Mucosa of gallbladder (tissue), 1 donor: ENCODE results near the gene PMIS2. TPM values are rescaled to one million over a fixed set of nuclear protein-coding genes. Genes with fewer than 3 reads are reported as not detected.
"Not testable (repeated sequence)": the region's sequence is repeated elsewhere in the genome, so short reads cannot be mapped to it uniquely, and the experiment has no call there.

Source experiments
- DNase-seq: peaks from one replicate; pipeline ENCODE4 v3.0.0-alpha.2; 2020; ENCODE audit warnings: low spot score
- total RNA-seq: library from RNA; stranded (reverse); gene quantifications from one replicate; pipeline ENCODE4 v1.2.1, GENCODE V29; 2021
- donor health status: DM: no; HTN: no; CAD: no.

The PMIS2 gene
- total RNA-seq, 1 donor from 2014 or later, result not detected

DNA sequence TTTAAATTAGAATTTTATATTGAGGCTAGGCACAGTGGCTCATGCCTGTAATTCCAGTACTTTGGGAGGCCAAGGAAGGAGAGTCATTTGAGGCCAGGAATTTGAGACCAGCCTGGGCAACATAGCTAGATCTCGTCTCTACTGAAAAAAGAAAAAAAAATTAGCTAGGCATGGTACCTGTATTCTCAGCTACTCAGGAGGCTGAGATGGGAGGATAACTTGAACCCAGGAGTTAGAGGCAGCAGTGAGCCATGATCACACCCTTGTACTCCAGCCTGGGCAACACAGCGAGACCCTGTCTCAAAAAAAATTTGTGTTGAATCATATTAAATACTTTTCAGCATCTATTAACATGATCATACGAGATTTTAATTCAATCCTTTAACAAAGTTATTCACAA, 4.9 kb downstream of the PMIS2 start:
- DNase-seq, result no peak

DNA sequence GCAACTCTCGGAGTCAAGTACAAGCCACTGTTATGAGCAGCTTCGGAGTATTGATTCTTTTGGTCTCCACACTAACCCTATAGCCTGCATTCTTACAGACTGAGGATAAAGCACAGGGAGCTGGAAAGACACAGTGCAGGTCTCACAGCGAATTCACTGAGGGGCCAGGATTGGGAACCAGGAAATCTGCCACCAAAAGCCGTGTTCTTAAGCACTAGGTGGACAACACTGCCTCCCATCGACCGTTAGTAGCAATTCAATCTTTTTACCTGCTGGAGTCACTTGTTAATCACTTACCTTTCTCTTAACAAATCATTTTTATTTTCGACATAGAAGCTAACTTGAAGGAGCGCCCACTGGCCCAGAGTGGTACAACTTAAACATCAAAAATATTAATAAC, 6.3 kb downstream of the PMIS2 start:
- peak; percentile 24 for DNase-seq

DNA sequence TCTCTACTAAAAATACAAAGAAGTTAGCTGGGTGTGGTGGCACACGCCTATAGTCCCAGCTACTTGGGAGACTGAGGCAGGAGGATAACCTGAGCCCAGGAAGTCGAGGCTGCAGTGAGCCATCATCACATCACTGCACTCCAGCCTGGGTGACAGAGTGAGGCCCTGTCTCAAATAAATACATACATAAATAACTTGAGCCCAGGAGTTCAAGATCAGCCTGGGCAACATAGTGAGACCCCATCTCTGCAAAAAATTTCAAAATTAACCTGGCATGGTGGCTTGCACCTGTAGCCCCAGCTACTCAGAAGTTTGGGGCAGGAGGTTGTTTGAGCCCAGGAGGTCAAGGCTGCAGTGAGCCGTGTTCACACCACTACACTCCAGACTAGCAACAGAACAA, 9.1 kb downstream of the PMIS2 start:
- DNase-seq, result not testable (repeated sequence)

DNA sequence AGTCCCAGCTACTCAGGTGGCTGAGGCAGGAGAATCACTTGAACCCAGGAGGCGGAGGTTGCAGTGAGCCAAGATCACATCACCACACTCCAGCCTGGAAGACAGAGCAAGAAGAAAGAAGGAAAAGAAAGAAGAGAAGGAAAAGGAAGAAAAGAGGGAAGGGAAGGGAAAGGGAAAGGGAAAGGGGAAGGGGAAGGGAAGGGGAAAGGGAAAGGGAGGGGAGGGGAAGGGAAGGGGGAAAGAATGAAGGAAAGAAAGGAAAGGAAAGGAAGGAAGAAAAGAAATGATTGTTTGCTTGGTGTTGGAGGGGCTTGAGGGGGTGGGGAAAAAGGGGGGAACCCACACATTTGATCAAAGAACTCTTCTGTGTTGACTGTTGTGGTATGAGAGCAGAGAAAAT, 10.0 kb downstream of the PMIS2 start:
- DNase-seq, result no peak

DNA sequence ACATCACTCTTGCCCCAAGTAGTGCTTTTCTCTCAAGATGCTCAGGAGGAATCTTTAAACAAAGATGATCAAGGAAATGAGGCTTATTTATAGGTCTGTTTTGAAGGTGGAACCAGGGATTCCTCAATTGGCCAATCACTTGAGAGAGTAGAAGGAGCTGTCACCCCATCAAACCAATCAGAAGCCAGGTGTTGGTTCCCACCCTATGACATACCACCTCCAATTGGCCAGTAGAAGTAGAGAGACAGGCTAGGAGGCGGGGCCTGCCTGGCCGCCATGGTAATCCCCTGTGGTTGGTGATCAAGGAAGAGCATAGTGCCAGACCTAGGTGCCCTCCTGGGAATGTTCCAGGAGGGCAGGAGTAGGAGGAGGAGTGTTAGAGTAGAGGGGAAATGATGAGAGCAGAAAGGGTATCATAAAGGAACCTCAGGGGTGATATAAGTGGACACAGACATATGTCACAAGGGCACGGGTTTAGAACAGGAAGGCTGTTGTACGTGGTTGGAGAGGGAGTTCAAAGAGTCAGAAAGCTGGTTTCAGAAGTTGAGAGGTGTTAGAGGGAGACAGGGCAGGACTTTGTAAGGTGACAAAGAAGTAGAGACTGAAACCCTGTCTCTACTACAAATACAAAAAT, 10.5 kb downstream of the PMIS2 start:
- no peak for DNase-seq

DNA sequence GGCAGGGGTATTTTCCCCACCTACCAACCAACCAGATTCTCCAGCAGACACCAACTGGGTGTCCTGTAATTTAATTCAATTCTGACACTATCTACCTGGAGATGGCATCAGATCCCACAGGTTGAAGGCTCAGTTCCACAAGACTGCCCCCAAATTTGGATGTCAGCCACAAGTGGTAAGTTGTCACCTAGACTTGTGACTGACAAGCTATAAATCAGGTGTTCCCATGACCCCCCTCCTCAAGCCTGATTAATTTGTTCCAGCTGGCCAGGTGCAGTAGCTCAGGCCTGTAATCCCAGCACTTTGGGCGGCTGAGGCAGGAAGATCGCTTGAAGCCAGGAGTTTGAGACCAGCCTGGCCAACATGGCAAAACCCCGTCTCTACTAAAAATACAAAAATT, 16.0 kb downstream of the PMIS2 start:
- no peak for DNase-seq

DNA sequence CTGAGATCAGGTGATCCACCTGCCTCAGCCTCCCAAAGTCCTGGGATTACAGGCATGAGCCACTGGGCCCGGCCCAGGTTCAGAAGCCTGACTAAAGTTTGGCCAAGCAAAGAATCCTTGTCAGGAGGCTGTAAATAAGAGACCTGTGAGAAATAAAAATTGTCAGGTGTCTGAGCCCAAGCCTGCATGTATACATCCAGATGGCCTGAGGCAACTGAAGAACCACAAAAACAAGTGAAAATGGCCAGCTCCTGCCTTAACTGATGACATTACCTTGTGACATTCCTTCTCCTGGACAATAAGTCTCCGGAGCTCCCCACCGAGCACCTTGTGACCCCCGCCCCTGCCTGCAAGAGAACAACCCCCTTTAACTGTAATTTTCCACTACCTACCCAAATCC, 18.5 kb downstream of the PMIS2 start:
- DNase-seq, result not testable (repeated sequence)

DNA sequence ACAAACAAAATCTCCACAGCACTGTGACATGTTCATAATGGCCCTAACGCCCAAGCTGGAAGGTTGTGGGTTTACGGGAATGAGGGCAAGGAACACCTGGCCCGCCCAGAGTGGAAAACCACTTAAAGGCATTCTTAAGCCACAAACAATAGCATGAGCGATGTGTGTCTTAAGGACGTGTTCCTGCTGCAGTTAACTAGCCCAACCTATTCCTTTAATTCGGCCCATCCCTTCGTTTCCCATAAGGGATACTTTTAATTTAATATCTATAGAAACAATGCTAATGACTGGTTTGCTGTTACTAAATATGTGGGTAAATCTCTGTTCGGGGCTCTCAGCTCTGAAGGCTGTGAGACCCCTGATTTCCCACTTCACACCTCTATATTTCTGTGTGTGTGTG, 21.2 kb downstream of the PMIS2 start:
- not testable (repeated sequence) for DNase-seq

DNA sequence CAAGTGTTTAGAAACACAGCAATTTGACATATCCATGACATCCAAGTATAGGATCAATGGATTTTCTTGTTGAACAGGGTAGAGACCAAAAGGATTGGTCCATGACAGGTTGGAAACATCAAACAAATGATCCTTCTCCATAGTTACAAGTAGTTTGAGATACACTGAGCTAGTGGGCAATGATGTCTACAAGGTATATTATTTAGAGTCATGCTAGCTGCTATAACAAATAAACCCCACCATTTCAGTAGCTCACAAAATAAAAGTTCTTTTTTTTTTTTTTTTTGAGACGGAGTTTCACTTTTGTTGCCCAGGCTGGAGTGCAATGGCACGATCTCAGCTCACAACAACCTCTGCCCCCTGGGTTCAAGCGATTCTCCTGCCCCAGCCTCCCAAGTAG, 21.7 kb downstream of the PMIS2 start:
- no peak for DNase-seq

DNA sequence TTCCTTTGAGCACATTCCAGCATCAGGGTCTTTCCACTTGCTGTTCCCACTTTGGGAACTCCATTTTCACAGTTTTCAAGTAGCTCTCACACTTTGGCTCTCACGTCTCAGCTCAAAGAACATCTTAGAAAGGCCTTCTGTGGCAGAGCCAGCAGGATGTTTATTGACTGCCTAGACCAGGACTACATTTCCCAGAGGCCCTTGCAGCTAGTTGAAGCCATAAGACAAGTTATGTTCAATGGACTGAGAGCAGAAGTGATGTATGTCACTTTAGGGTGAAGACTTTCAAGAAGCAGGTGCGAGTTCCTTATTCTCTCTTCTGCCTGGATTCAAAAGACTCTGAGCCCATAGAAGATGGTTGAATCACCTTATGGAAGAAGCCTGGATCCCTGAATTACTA, 22.3 kb downstream of the PMIS2 start:
- DNase-seq, result no peak

DNA sequence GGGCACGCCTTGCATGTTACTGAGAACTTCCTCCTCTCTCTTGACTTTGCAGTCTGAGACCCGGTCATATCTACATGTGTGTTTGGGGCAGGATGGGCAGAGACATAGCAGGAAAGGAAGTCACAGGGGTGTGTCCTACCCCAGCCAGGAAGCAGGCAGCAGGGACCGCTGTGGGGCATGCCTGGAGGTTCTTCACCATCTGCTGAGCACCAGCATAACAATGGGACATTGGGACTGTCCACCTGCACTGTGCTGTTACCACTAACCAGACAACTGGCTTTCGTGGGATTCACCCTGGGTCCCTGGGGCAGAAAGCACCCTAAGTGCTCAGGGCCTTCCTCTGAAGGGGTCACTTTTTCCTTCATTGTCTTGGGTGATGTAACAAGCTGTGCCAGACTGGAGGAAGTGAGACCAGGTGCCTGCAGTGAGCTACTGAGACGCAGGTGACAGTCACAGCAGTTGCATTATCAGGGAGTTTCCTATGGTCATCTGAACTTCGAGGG, 23.9 kb downstream of the PMIS2 start:
- no peak for DNase-seq

DNA sequence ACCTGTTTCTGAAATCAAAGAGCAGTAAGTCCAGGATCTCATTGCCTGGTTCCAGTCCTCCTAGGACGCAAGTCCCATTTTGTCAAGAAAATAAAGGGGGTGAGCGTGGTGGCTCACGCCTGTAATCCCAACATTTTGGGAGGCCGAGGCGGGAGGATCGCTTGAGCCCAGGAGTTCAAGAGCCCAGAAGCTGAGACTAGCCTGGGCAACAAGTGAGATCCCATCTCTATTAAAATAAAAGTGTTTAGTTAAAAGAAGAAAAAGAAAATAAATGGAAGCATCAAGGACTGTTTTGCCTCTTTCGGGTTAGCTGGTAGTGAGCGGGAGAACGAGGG, 26.2 kb downstream of the PMIS2 start:
- DNase-seq, result no peak

DNA sequence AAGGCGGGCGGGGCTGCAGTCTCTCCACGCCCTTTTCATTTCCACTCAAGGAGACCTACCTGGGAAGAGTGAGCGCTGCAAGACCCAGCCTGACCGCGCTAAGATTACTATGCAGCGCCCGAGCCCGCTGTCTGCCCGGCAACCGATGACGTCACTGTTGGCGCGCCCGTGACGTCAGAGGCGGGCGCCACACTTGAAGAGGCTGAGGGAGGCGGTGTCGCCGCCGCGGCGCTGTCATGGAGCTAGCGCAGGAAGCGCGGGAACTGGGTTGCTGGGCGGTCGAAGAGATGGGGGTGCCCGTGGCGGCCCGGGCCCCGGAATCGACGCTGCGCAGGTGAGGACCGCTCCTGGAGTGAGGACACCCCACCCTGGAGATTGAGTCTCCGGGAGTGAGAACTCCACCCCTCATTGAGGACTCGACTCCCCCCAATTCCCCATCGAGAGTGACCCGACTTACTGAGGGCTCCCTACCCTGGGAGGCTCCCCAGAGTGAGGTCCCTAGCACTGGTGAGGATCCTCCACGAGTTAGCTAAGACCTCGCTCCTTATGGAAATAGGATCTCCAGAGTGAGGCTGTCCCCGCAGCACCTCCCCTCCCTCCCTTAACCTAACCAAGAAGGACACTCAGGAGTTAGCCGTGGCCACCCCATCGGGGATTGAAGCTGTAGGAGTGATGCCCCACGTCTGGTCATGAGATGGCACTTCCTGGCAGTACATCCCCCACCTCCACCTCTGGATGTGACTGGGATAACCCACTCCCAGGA, 26.8 kb downstream of the PMIS2 start, which contains the start of gene HAUS5:
HAUS5 (plus strand) TSS at position 177 of the 763 bp plus-strand sequence; CDS start at position 237, 60 bp downstream.
- peak; percentile 96 for DNase-seq

DNA sequence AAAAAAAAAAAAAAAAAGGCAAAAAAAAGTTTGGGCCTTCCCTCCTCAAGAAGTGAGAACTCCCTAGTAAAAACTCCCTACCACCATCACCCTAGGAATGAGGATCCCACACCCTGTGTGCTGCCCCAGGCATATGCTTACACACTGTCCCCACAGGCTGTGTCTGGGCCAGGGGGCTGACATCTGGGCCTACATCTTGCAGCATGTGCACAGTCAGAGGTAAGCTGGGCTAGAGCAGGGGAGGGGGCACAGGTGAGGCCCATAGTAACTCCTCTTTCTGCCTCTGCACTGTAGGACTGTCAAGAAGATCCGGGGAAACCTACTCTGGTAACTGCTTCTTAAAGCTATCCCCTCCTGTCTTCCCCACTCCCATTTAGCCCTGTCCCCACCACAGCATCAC, 27.6 kb downstream of the PMIS2 start:
- DNase-seq, result no peak

DNA sequence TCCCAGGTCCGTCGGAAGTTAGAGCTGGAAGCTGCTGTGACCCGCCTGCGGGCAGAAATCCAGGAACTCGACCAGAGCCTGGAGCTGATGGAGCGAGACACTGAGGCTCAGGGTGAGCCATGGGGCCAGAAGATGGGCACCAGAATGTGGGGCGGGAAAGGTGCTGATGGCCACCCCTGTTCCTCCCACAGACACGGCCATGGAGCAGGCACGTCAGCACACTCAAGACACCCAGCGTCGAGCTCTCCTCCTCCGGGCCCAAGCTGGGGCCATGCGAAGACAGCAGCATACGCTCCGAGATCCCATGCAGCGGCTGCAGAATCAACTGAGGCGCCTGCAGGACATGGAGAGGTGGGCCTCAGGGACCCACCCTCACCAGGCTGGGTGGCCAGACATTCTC, 29.1 kb downstream of the PMIS2 start:
- DNase-seq, result no peak

DNA sequence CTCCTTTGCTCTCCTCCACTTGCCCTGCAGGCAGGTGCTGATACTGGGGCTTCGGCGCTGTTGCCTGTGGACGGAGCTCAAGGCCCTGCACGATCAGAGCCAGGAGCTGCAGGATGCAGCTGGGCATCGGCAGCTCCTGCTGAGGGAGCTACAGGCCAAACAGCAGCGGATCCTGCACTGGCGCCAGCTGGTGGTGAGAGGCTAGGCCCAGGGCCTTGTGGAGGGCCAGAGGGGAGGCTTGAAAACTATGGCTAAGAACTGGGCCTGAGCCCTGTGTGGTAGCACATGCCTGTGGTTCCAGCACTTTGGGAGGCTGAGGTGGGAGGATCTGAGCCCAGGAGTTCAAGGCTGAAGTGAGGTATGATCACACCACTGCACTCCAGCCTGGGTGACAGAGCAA, 32.9 kb downstream of the PMIS2 start:
- no peak for DNase-seq

DNA sequence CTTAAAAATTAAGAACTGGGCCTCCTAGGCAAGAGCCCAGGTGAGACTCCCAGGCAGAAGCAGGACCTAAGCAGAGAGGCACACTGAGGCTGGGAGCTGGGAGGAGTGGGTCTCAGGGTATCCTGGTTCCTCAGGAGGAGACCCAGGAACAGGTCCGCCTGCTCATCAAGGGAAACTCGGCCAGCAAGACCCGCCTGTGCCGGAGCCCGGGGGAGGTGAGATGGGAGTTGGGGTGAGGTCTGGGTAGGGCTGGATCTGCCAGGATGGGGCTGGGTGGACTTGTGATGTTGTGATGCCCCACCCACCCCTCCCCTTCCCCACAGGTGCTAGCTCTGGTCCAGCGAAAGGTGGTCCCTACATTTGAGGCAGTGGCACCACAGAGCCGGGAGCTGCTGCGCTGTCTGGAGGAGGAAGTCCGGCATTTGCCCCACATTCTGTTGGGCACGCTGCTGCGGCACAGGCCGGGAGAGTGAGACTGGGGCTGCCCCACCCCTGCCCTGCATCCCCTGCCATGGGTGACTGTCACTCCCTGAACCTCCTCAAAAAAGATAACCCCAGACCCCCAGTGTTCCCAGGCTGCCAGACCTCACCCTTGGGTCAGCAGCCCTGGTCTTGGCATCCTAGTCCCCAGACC, 33.4 kb downstream of the PMIS2 start:
- DNase-seq, result no peak

DNA sequence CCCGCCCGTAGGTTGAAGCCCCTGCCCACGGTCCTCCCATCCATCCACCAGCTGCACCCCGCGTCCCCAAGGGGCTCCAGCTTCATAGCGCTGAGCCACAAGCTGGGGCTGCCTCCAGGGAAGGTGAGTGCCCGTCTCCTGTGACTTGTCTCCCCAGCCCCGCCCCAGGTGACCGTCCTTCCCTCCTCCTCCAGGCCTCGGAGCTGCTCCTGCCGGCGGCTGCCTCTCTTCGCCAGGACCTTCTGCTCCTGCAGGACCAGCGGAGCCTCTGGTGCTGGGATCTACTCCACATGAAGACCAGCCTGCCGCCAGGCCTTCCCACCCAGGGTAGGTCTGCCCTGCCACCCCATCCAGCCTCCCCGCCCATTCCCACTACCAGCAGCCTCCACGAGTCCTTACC, 34.0 kb downstream of the PMIS2 start:
- DNase-seq, result no peak

DNA sequence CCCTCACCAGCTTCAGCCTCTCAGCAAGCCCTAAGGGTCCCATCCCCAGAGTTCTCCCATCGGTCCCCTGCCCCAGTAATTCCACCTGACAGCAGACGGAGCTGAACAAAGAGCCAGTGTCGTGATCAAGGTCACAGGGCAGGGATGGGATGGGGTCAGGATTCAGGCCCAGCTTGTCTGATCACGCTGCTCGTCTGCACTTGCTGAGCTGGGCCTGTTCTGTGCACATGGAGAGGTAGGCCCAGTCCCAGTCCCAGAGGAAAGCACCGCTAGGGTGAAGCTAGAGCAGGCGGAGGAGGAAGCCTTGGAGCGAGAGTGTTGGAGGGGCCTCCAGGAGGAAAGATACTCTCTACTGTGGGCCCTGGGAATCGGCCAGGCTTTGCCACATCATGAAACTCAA, 35.7 kb downstream of the PMIS2 start:
- no peak for DNase-seq

DNA sequence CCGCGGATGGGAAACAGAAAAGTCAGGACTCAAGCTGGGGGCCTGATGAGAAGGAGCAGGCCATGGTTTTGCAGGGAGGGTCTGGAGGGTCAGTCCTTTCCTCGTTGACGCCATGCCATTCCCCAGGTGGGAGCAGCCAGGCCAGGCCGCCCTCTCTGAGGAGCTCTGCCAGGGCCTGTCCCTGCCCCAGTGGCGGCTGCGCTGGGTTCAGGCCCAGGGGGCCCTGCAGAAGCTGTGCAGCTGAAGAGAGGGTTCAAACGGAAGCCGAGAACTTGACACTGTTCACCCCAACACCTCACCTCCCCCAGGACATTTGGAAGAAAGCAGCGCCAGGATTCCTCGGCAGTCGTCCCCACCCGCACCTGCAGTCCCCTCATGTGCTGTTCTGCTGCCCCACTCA, 36.8 kb downstream of the PMIS2 start:
- no peak for DNase-seq

DNA sequence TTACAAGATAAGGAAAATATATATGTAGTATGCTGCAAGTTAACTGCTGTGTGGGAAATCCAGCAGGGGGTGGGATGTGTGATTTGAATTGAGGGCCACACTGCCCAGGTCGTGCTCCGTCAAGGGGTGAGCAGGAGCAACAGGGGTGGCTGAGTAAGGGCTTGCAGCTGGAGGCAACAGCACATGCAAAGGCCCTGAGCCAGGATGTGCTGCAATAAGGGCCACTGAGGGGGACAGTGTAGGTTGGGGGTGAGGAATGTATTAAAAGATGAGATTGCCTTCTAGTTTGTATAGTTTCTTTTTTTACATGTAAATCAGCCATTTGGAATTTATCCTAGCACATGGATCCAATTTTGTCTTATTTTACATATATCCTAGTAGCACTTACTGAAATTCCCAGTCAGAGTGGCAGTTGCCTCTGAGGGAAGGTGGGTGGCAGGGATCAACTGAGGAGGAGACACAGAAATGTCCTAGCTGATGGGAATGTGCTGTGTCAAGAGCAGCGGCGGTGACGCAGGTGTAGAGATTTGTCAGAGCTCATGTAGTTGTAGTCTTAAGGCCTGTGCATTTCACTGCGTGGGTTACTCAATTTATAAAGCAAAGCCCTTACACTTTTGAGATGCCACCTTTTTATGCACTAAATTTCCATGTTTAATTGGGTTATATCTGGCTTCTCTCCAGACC, 37.5 kb downstream of the PMIS2 start:
- no peak for DNase-seq

DNA sequence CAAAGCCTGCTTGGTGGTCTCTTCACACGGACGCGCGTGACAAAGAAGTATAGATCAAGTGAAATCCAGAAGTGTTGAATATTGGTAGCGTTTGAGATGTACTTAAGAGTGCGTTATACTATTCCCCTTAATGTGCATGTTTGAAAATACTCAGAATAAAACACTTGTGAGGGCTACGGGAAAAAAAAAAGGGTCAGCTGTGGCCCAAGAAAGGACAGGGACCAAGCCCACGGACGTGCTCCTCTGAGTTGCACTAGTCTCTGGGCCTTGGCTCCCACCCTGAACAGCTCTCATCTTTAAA, 42.2 kb downstream of the PMIS2 start:
- DNase-seq, result no peak
